Progenitor cell of endocrine pancreas (in vitro differentiated cells): ENCODE results near the gene OR5T2. TPM values are rescaled to one million over a fixed set of nuclear protein-coding genes. Genes with fewer than 3 reads are reported as not detected.

Experiments
- DNase-seq: peaks from one replicate; pipeline ENCODE4 v3.0.0; 2021; ENCODE audit warnings: low spot score; ENCODE audit not compliant: unreplicated experiment
- H3K27ac Mint-ChIP-seq: 2 replicates; pipeline ENCODE4 v1.8.0; 2021; ENCODE audit warnings: mild to moderate bottlenecking, moderate library complexity, mixed read lengths
- H3K27me3 Mint-ChIP-seq: 2 replicates; pipeline ENCODE4 v1.8.0; 2021; ENCODE audit warnings: mixed read lengths
- H3K36me3 Mint-ChIP-seq: 2 replicates; pipeline ENCODE4 v1.8.0; 2022; ENCODE audit warnings: mixed read lengths; ENCODE audit not compliant: insufficient read depth
- H3K4me1 Mint-ChIP-seq: 2 replicates; pipeline ENCODE4 v1.8.0; 2021; ENCODE audit warnings: low read depth, mixed read lengths
- H3K4me3 Mint-ChIP-seq: 2 replicates; pipeline ENCODE4 v1.8.0; 2021; ENCODE audit warnings: low read depth, mild to moderate bottlenecking, moderate library complexity, mixed read lengths
- H3K9me3 Mint-ChIP-seq: 2 replicates; pipeline ENCODE4 v1.8.0; 2021; ENCODE audit warnings: low read depth, mixed read lengths
- total RNA-seq: library from RNA; stranded (reverse); gene quantifications from 2 replicates; pipeline ENCODE4 v1.2.1, GENCODE V29; 2021
- TF ChIP-seq, protein P1 (sequence below): fragments of 200-600 bp; sonication (generic); IDR thresholded peaks from one replicate; pipeline ENCODE4 v1.5.0; 2021; ENCODE audit warnings: antibody characterized with exemption, mild to moderate bottlenecking; ENCODE audit not compliant: unreplicated experiment

Gene OR5T2
- total RNA-seq, 1 donor from 2014 or later: not detected

DNA sequence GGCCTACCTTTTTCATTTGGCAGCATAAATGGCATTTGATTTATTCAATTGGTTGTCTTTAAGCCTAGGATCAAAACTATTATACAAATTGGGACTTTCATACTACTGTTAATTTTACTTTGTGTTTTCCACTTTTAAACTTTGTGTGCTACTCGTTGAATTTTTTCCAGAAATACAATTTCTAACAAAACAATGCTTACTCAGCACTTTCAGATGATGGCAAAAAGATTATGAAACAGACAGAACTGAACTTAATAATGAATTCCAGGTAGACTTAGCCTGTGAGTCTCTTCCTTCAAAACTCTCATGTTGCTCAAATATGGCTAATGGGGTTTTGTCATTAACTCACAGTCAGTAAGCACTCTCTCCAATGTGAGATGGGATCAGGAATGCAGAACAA lies 26.3 kb downstream of the OR5T2 start:
- Mint-ChIP-seq H3K36me3 (no peaks in the 10 kb centered on the region), H3K27ac (no peak overlapping the region), H3K4me1 (no peaks in the 10 kb centered on the region), H3K4me3 (no peak overlapping the region), H3K27me3 (no peaks in the 10 kb centered on the region), H3K9me3 (peaks cover 16% of the 10 kb centered on the region)
- TF ChIP-seq, protein P1, sequence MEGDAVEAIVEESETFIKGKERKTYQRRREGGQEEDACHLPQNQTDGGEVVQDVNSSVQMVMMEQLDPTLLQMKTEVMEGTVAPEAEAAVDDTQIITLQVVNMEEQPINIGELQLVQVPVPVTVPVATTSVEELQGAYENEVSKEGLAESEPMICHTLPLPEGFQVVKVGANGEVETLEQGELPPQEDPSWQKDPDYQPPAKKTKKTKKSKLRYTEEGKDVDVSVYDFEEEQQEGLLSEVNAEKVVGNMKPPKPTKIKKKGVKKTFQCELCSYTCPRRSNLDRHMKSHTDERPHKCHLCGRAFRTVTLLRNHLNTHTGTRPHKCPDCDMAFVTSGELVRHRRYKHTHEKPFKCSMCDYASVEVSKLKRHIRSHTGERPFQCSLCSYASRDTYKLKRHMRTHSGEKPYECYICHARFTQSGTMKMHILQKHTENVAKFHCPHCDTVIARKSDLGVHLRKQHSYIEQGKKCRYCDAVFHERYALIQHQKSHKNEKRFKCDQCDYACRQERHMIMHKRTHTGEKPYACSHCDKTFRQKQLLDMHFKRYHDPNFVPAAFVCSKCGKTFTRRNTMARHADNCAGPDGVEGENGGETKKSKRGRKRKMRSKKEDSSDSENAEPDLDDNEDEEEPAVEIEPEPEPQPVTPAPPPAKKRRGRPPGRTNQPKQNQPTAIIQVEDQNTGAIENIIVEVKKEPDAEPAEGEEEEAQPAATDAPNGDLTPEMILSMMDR: no peak
- DNase-seq: no peak

DNA sequence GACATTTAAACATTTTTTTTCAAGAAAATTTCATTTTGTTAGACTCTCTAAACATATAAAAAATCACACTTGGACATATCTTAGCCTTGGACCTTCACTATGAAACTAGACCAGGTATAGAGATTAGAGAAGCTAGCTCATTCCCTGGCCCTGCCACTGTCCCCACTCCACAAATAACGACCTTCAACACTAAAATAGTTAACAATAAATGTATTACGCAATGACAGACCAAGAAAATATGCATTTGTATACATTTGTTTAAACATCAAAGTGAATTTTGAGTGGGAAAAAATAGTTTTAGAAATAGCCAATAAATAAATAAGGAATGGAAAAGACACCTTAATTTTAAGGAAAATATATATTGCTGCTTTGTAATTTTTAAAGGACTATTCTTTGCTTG lies 36.7 kb downstream of the OR5T2 start:
- TF ChIP-seq, protein P1: no peak
- no peaks in the 10 kb centered on the region for H3K27me3 Mint-ChIP-seq
- H3K4me1 Mint-ChIP-seq: no peaks in the 10 kb centered on the region
- no peak overlapping the region for H3K27ac Mint-ChIP-seq
- H3K36me3 Mint-ChIP-seq: no peaks in the 10 kb centered on the region
- H3K9me3 Mint-ChIP-seq: peaks cover 8% of the 10 kb centered on the region
- DNase-seq: no peak
- no peak overlapping the region for H3K4me3 Mint-ChIP-seq

DNA sequence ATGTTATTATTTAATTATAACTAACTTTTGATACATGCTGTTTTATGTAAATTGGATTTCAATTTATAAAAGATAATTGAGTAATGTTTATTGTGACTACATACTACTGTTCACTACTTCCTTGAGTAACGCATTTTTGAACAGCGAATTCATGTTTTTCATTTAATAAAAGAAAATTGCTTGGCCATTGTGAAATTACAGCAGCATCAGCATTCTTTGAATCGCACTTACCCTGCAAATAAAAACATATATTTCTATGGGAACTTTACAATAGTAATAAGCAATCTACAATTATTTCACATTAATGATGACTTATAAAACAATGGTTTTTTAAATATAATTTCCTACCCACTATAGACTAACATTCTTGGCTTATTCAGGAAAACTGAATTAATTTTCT lies 37.4 kb downstream of the OR5T2 start:
- no peaks in the 10 kb centered on the region for H3K27me3 Mint-ChIP-seq
- H3K9me3 Mint-ChIP-seq: peaks cover 10% of the 10 kb centered on the region
- H3K27ac Mint-ChIP-seq: no peak overlapping the region
- H3K4me1 Mint-ChIP-seq: no peaks in the 10 kb centered on the region
- H3K36me3 Mint-ChIP-seq: no peaks in the 10 kb centered on the region
- TF ChIP-seq, protein P1: no peak
- DNase-seq: no peak
- no peak overlapping the region for H3K4me3 Mint-ChIP-seq

DNA sequence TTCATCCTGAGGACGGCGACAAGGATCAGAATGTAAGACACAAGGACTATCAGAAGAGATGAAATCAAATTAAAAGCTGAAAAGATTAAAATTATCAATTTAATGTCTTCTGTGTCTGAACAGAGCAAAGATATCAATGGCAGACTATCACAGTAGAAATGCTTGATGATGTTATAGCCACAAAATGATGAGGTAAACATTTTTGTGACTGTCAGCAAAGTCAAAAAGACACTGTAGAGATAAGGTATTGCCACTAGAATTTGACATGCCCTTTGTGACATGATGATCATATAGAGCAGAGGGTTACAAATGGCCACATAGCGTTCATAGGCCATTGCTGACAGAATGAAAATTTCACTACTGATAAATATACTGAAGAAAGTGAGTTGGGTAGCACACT lies 45.5 kb downstream of the OR5T2 start:
- H3K36me3 Mint-ChIP-seq: peaks cover 3% of the 10 kb centered on the region
- H3K4me3 Mint-ChIP-seq: no peak overlapping the region
- H3K4me1 Mint-ChIP-seq: no peaks in the 10 kb centered on the region
- H3K9me3 Mint-ChIP-seq: peaks cover 18% of the 10 kb centered on the region
- TF ChIP-seq, protein P1: no peak
- no peak overlapping the region for H3K27ac Mint-ChIP-seq
- H3K27me3 Mint-ChIP-seq: no peaks in the 10 kb centered on the region
- DNase-seq: no peak

DNA sequence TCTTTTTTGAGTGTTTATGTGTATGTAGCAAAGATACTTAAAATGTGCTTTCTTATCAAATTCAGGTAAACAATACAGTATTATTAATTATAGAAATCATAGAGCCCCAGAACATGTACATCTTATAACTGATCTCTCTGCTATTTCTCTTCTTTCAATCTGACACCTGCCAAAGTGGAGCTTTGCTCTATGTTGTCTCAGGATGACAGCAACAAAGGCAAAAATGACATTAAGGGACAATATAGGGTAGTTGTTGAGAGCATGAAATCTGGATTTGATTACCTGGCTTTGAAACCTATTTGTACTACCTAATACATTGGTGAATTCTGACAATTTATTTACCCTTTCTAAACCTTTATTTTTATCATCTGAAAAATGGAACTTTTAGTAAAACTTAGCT lies 50.6 kb downstream of the OR5T2 start:
- Mint-ChIP-seq H3K4me3 (no peak overlapping the region), H3K4me1 (no peaks in the 10 kb centered on the region), H3K27ac (no peak overlapping the region), H3K27me3 (no peaks in the 10 kb centered on the region), H3K9me3 (peaks cover 12% of the 10 kb centered on the region), H3K36me3 (peaks cover 2% of the 10 kb centered on the region)
- TF ChIP-seq, protein P1: no peak
- no peak for DNase-seq

Other genes starting within 250 kb of the OR5T2 start
- gene OR5F1, start 239.6 kb downstream of the OR5T2 start, total RNA-seq: not detected in 2 replicates
- gene OR5AS1, start 206.6 kb downstream of the OR5T2 start, total RNA-seq: not detected in 2 replicates
- not detected in 2 replicates for gene OR8I2, start 140.9 kb downstream of the OR5T2 start, total RNA-seq
- not detected in 2 replicates for gene OR8H2, start 130.6 kb downstream of the OR5T2 start, total RNA-seq
- not detected in 2 replicates for gene OR8H3, start 111.9 kb downstream of the OR5T2 start, total RNA-seq
- gene OR8J3, start 94.1 kb downstream of the OR5T2 start, total RNA-seq: not detected in 2 replicates
- not detected in 2 replicates for gene OR8K5, start 73.9 kb downstream of the OR5T2 start, total RNA-seq
- gene OR5J2, start 57.6 kb downstream of the OR5T2 start, total RNA-seq: not detected in 2 replicates
- gene OR5T3, start 18.0 kb upstream of the OR5T2 start, total RNA-seq: not detected in 2 replicates
- gene OR5T1, start 39.9 kb upstream of the OR5T2 start, total RNA-seq: not detected in 2 replicates
- gene OR8H1, start 58.0 kb upstream of the OR5T2 start, total RNA-seq: not detected in 2 replicates
- gene OR8K3, start 80.9 kb upstream of the OR5T2 start, total RNA-seq: not detected in 2 replicates
- gene OR8K1, start 111.8 kb upstream of the OR5T2 start, total RNA-seq: not detected in 2 replicates
- not detected in 2 replicates for gene OR8J1, start 120.0 kb upstream of the OR5T2 start, total RNA-seq
- not detected in 2 replicates for gene OR8U1, start 141.4 kb upstream of the OR5T2 start, total RNA-seq
- not detected in 2 replicates for gene OR5AL1, start 178.4 kb upstream of the OR5T2 start, total RNA-seq
- not detected in 2 replicates for gene OR5M3, start 239.1 kb upstream of the OR5T2 start, total RNA-seq